AG04450 (cell line): ENCODE data around the gene KCTD18. TPM values are rescaled to one million over a fixed set of nuclear protein-coding genes. Genes with fewer than 3 reads are reported as not detected.
A peak's percentile ranks its signal among the peaks of the same experiment; 100 is the strongest.

ENCODE experiments used
- CTCF ChIA-PET: fragments of 300-600, 350-600 bp; formaldehyde crosslinking; extraction: SDS; loops from one replicate; lab custom pipeline; 2022; ENCODE audit warnings: antibody characterized with exemption, inconsistent platforms; lab: Charles Lee
- POLR2A ChIA-PET: fragments of 350-600 bp; formaldehyde crosslinking; extraction: SDS; loops from one replicate; lab custom pipeline; 2021; ENCODE audit warnings: antibody characterized with exemption, inconsistent platforms; lab: Yijun Ruan, JAX
- DNase-seq: peaks from one replicate; pipeline ENCODE4 v3.0.0-alpha.2; 2011; ENCODE audit warnings: low read depth, low spot score
- H3K27ac ChIP-seq: one replicate; pipeline ENCODE4 v1.5.1; 2012; ENCODE audit warnings: low read depth, low read length, control low read depth
- H3K27me3 ChIP-seq: one replicate; pipeline ENCODE4 v1.6.0; 2012; ENCODE audit warnings: low read length; ENCODE audit not compliant: control insufficient read depth, insufficient read depth
- H3K4me3 ChIP-seq: 2 replicates; pipeline ENCODE4 v1.5.1; 2011; ENCODE audit warnings: mild to moderate bottlenecking, low read depth, low read length, control low read depth
- H3K9me3 ChIP-seq: 2 replicates; pipeline ENCODE4 v1.5.1; 2012; ENCODE audit warnings: low read length; ENCODE audit not compliant: control insufficient read depth, insufficient read depth
- CTCF ChIP-seq: IDR thresholded peaks from 2 replicates; pipeline ENCODE4 v1.5.1; 2011; ENCODE audit warnings: low read depth, low read length, control low read depth, inconsistent platforms
- polyA plus RNA-seq: library from polyadenylated mRNA; depleted of rRNA; stranded (reverse); fragments of >200 nt; gene quantifications from 2 replicates; pipeline ENCODE4 v1.2.3, GENCODE V29; 2011

The KCTD18 gene
- polyA plus RNA-seq, 1 experiment = 13.8 TPM

- POLR2A ChIA-PET = no interaction called here
- CTCF ChIA-PET = interaction anchor here (1.0 kb wide), 1 partner anchor 18 kb away, joined by 5 read pairs; no protein-coding TSS in a partner anchor
Observed at GRCh38 chr2:200463452-200463851, 46.4 kb downstream of the KCTD18 start.

GRCh38 chr2:200461846-200462710 lies 47.8 kb downstream of the KCTD18 start:
- DNase-seq = no peak
- Histone ChIP-seq H3K27me3 (no peaks in the 10 kb centered on the region), H3K9me3 (no peaks in the 10 kb centered on the region), H3K27ac (no peak overlapping the region), H3K4me3 (no peak overlapping the region)
- no peak for TF ChIP-seq CTCF
- ChIA-PET CTCF (interaction anchor here (0.7 to 1.1 kb wide), 2 partner anchors 241 to 477 kb away, joined by 3 read pairs; no protein-coding TSS in a partner anchor), POLR2A (no interaction called here)

More at GRCh38 chr2:200463452-200463851, 46.4 kb downstream of the KCTD18 start:
- H3K9me3 ChIP-seq = no peaks in the 10 kb centered on the region
- no peak overlapping the region for H3K4me3 ChIP-seq
- H3K27ac ChIP-seq = no peak overlapping the region
- no peak for DNase-seq
- TF ChIP-seq CTCF = no peak
- no peaks in the 10 kb centered on the region for H3K27me3 ChIP-seq

- H3K27ac ChIP-seq = no peak overlapping the region
- ChIA-PET CTCF (no interaction called here), POLR2A (no interaction called here)
- no peak for TF ChIP-seq CTCF
- DNase-seq = no peak
- no peak overlapping the region for H3K4me3 ChIP-seq
- no peaks in the 10 kb centered on the region for H3K9me3 ChIP-seq
- H3K27me3 ChIP-seq = no peaks in the 10 kb centered on the region
Observed at GRCh38 chr2:200459101-200459500, 50.8 kb downstream of the KCTD18 start.

GRCh38 chr2:200456567-200456966 lies 53.3 kb downstream of the KCTD18 start:
- no peak for DNase-seq
- no peak for TF ChIP-seq CTCF
- Histone ChIP-seq H3K27ac (no peak overlapping the region), H3K4me3 (no peak overlapping the region), H3K9me3 (no peaks in the 10 kb centered on the region), H3K27me3 (no peaks in the 10 kb centered on the region)
- POLR2A ChIA-PET = interaction anchor here (0.8 kb wide), 1 partner anchor 12 kb away, joined by 5 read pairs; no protein-coding TSS in a partner anchor
- CTCF ChIA-PET = no interaction called here

- CTCF ChIA-PET = no interaction called here
- Histone ChIP-seq H3K4me3 (no peak overlapping the region), H3K27me3 (no peaks in the 10 kb centered on the region), H3K27ac (peak overlapping the region; percentile 25), H3K9me3 (no peaks in the 10 kb centered on the region)
- DNase-seq = no peak
- POLR2A ChIA-PET = no interaction called here
- TF ChIP-seq CTCF = no peak
Observed at GRCh38 chr2:200455958-200456421, 53.9 kb downstream of the KCTD18 start.
